Calu3 (cell line): ENCODE measurements around the gene DAPK2. TPM values are rescaled to one million over a fixed set of nuclear protein-coding genes. Genes with fewer than 3 reads are reported as not detected.

ENCODE experiments used
- BruUV-seq: library from RNA; stranded (reverse); fragments of 400-500 nt; replicated peaks from 2 replicates; lab custom pipeline; 2021; lab: Mats Ljungman, UMichigan
- CTCF ChIA-PET: fragments of 300-600 bp; sonication (Branson Sonifier 250); formaldehyde crosslinking; loops from one replicate; lab custom pipeline; 2022; ENCODE audit warnings: antibody characterized with exemption; lab: Charles Lee
- DNase-seq: peaks from one replicate; pipeline ENCODE4 v3.0.0; 2022
- H3K27ac Mint-ChIP-seq: one replicate; pipeline ENCODE4 v1.8.0; 2022; ENCODE audit warnings: mixed read lengths; ENCODE audit not compliant: unreplicated experiment
- H3K27me3 Mint-ChIP-seq: one replicate; pipeline ENCODE4 v1.8.0; 2022; ENCODE audit warnings: mixed read lengths; ENCODE audit not compliant: unreplicated experiment
- H3K36me3 Mint-ChIP-seq: one replicate; pipeline ENCODE4 v1.8.0; 2022; ENCODE audit warnings: mild to moderate bottlenecking, moderate library complexity, mixed read lengths; ENCODE audit not compliant: insufficient read depth, unreplicated experiment
- H3K4me1 Mint-ChIP-seq: one replicate; pipeline ENCODE4 v1.8.0; 2022; ENCODE audit warnings: mild to moderate bottlenecking, low read depth, mixed read lengths; ENCODE audit not compliant: unreplicated experiment
- H3K4me3 Mint-ChIP-seq: one replicate; pipeline ENCODE4 v1.8.0; 2022; ENCODE audit warnings: mild to moderate bottlenecking, low read depth, moderate library complexity, mixed read lengths; ENCODE audit not compliant: unreplicated experiment
- H3K9me3 Mint-ChIP-seq: one replicate; pipeline ENCODE4 v1.8.0; 2022; ENCODE audit warnings: low read depth, mixed read lengths; ENCODE audit not compliant: unreplicated experiment
- intact Hi-C: fragments of 100-400 bp; cut with micrococcal nuclease; formaldehyde crosslinking; loops from one replicate; pipeline ENCODE4 v1.10.0; 2022; ENCODE audit not compliant: unreplicated experiment
- total RNA-seq: library from RNA; stranded (reverse); gene quantifications from 2 replicates; pipeline ENCODE4 v1.2.3, GENCODE V29; 2022
- TF ChIP-seq, protein P1 (sequence below): fragments of 200-600 bp; IDR thresholded peaks from one replicate; pipeline ENCODE4 v1.8.0; 2022; ENCODE audit warnings: antibody characterized with exemption; ENCODE audit not compliant: unreplicated experiment

Gene DAPK2
- total RNA-seq, 1 experiment from 2014 or later = 1.1 TPM

DNA sequence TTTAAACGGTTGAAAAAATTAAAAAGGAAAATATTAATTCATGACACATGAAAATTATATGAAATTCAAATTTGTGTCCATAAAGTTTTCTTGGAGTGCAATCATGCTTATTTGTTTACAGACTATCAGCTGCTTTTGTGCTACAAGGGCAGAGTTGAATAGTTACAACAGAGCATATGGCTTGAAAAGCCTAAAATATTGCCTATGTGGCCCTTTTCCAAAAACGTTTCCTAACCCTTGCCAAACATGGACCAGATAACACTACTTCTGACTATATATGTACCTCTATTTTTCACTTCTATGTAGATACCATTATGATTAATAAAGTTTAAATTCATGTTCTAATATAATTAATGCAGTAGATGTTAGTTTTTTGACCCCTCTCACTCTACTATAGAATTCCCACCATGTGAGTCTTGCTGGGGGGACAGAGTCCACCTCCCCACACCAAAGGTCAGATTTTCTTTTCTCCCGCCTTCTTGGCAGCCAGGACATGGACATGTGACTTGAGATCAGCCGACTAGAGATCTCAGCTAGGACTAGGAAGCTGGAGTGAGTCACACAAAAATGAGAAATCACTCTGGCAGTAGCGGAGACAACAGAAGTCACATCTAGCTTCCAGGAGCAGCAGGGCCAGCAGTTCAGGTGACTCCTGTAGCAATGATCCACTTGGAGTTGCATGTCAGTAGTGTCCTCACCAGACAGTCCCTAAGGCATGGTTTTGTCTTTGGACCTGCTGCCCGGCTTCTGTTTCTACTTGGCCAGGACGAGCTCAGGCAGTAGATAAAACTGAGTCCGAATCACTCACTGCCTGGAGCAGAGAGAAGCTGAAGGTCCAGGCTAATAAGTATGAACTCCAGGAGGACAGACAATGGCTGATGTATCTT is 24.9 kb upstream of the DAPK2 start:
- Mint-ChIP-seq H3K4me3 (no peak overlapping the region), H3K27me3 (no peaks in the 10 kb centered on the region), H3K36me3 (peaks cover 9% of the 10 kb centered on the region), H3K9me3 (no peaks in the 10 kb centered on the region), H3K4me1 (no peaks in the 10 kb centered on the region), H3K27ac (no peak overlapping the region)
- BruUV-seq = no TSS peak
- intact Hi-C loops = no loop called here
- DNase-seq = no peak
- TF ChIP-seq, protein P1, sequence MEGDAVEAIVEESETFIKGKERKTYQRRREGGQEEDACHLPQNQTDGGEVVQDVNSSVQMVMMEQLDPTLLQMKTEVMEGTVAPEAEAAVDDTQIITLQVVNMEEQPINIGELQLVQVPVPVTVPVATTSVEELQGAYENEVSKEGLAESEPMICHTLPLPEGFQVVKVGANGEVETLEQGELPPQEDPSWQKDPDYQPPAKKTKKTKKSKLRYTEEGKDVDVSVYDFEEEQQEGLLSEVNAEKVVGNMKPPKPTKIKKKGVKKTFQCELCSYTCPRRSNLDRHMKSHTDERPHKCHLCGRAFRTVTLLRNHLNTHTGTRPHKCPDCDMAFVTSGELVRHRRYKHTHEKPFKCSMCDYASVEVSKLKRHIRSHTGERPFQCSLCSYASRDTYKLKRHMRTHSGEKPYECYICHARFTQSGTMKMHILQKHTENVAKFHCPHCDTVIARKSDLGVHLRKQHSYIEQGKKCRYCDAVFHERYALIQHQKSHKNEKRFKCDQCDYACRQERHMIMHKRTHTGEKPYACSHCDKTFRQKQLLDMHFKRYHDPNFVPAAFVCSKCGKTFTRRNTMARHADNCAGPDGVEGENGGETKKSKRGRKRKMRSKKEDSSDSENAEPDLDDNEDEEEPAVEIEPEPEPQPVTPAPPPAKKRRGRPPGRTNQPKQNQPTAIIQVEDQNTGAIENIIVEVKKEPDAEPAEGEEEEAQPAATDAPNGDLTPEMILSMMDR = no peak
- CTCF ChIA-PET = interaction anchor here (0.6 to 2.5 kb wide), 5 partner anchors 52 to 461 kb away, joined by 3 to 9 read pairs (median 6); no protein-coding TSS in a partner anchor

DNA sequence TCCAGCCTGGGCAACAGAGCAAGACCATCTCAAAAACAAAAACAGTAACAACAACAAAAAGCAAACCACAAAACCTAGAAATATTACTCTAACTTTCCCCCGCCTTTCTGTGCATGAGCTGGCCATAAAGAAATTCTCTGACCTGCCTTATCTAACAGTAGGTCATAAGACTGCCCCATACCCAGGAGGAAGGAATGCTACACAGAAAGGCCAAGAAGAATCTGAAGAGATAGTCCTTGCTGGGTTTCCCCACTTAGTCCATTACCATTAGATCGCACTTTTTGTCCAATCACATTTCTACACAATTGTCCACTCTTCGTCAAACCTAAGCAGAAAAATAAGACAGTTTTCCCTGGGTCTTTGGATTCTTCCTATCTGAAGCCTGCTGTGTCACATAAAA is 23.8 kb upstream of the DAPK2 start:
- CTCF ChIA-PET = interaction anchor here (0.5 to 2.5 kb wide), 3 partner anchors 9 to 318 kb away, joined by 3 to 7 read pairs (median 5); no protein-coding TSS in a partner anchor
- H3K27ac Mint-ChIP-seq = no peak overlapping the region
- no peaks in the 10 kb centered on the region for H3K27me3 Mint-ChIP-seq
- TF ChIP-seq, protein P1 = no peak
- intact Hi-C loops = no loop called here
- H3K36me3 Mint-ChIP-seq = peaks cover 6% of the 10 kb centered on the region
- no TSS peak for BruUV-seq
- DNase-seq = no peak
- H3K9me3 Mint-ChIP-seq = no peaks in the 10 kb centered on the region
- H3K4me3 Mint-ChIP-seq = no peak overlapping the region
- no peaks in the 10 kb centered on the region for H3K4me1 Mint-ChIP-seq

DNA sequence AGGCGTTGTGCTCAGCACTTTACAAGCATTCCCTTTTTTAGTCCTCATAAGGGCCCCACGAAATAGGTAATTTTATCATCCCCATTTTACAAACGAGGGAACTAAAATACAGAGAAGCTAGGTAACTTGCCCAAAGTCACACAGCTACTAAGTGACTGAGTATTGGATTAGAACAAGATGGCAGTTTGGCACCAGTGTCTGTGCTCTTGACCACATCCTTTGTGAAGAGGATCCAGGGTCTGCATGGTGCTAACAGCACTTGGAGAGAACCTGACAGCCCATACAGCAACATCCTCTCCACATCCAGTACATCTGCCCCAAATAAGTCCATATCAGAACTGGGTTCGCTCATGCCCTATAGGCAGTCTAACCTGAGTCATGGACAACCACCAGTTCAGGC is 21.8 kb upstream of the DAPK2 start:
- Mint-ChIP-seq H3K4me1 (no peaks in the 10 kb centered on the region), H3K4me3 (no peak overlapping the region), H3K27ac (no peak overlapping the region), H3K9me3 (no peaks in the 10 kb centered on the region), H3K27me3 (no peaks in the 10 kb centered on the region), H3K36me3 (peaks cover 6% of the 10 kb centered on the region)
- CTCF ChIA-PET = interaction anchor here (1.0 to 2.9 kb wide), 7 partner anchors 15 to 458 kb away, joined by 4 to 50 read pairs (median 6); partner anchors contain the start of gene CIAO2A
- TF ChIP-seq, protein P1 = no peak
- DNase-seq = no peak
- intact Hi-C loops = no loop called here
- no TSS peak for BruUV-seq

GRCh38 chr15:64067564-64068030 is 21.3 kb upstream of the DAPK2 start:
- peak; percentile 80 for DNase-seq
- TF ChIP-seq, protein P1 = peak; percentile 96
- intact Hi-C loops = loop anchor here (1.0 to 2.0 kb wide), 4 partner anchors 123 to 457 kb away; no protein-coding TSS in a partner anchor
- Mint-ChIP-seq H3K27ac (no peak overlapping the region), H3K4me3 (no peak overlapping the region), H3K4me1 (no peaks in the 10 kb centered on the region), H3K9me3 (no peaks in the 10 kb centered on the region), H3K36me3 (peaks cover 6% of the 10 kb centered on the region), H3K27me3 (no peaks in the 10 kb centered on the region)
- no TSS peak for BruUV-seq
- CTCF ChIA-PET = interaction anchor here (0.7 to 2.9 kb wide), 8 partner anchors 21 to 458 kb away, joined by 3 to 50 read pairs (median 6); partner anchors contain the start of genes CIAO2A and DAPK2
